ENCODE results near the gene SMIM14. TPM values are rescaled to one million over a fixed set of nuclear protein-coding genes. Genes with fewer than 3 reads are reported as not detected.
A peak's percentile ranks its signal among the peaks of the same experiment; 100 is the strongest.

Gene SMIM14
- total and polyA plus RNA-seq, 2 experiments from 2014 or later = 98.6 to 124 TPM

DNA sequence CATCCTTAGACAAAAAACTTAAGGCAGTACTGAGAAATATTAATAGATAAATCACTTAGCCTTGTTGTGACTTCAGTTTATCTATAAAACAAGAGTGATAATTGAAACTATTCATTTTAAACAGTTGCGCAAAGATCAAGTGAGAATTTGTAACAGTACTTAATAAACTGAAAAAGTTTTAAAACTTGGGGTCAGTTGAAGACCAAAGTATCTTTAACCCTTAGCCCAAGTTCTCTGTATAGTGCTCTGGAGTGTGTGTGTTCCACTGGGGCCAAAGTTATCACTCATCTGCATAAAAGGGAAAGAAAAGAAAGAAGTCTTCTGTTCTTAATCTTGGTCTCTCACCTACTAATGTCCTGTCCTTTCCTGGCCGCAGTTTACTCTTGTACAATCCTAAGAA lies 11.3 kb downstream of the SMIM14 start:
- TF ChIP-seq EZH2 (IDR thresholded peaks at IDR 0.05; ENCODE audit: borderline replicate concordance) (no peak), EZH2phosphoT487 (IDR thresholded peaks at IDR 0.05; ENCODE audit: low read depth, severe bottlenecking, unreplicated experiment) (no peak)
- TF ChIP-seq, protein P1, sequence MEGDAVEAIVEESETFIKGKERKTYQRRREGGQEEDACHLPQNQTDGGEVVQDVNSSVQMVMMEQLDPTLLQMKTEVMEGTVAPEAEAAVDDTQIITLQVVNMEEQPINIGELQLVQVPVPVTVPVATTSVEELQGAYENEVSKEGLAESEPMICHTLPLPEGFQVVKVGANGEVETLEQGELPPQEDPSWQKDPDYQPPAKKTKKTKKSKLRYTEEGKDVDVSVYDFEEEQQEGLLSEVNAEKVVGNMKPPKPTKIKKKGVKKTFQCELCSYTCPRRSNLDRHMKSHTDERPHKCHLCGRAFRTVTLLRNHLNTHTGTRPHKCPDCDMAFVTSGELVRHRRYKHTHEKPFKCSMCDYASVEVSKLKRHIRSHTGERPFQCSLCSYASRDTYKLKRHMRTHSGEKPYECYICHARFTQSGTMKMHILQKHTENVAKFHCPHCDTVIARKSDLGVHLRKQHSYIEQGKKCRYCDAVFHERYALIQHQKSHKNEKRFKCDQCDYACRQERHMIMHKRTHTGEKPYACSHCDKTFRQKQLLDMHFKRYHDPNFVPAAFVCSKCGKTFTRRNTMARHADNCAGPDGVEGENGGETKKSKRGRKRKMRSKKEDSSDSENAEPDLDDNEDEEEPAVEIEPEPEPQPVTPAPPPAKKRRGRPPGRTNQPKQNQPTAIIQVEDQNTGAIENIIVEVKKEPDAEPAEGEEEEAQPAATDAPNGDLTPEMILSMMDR (IDR thresholded peaks at IDR 0.05; ENCODE audit: poor library complexity) = no peak
- Histone ChIP-seq H3K4me3 (no peak overlapping the region), H3K9me2 (replicated peaks; ENCODE audit: insufficient read depth) (no peaks in the 10 kb centered on the region), H3K9me3 (ENCODE audit: low read depth) (no peaks in the 10 kb centered on the region), H3K27me3 (no peaks in the 10 kb centered on the region), H3K4me1 (ENCODE audit: insufficient read depth) (peaks cover 15% of the 10 kb centered on the region), H2AFZ (no peak overlapping the region), H3K27ac (peak overlapping the region; percentile 50), H3K79me2 (peaks cover 78% of the 10 kb centered on the region), H4K20me1 (ENCODE audit: insufficient read depth, poor library complexity, severe bottlenecking) (no peaks in the 10 kb centered on the region), H3K4me2 (peak overlapping the region; percentile 48), H3K36me3 (replicated peaks; ENCODE audit: insufficient read depth, low read depth) (no peaks in the 10 kb centered on the region)
- DNase-seq (ENCODE audit: low spot score) = no peak
- WGBS (ENCODE audit: low lambda C conversion rate, missing lambda C conversion rate) = 81% methylated on average over 2 of the region's 2 CpGs

GRCh38 chr4:39626913-39627312 lies 11.8 kb downstream of the SMIM14 start:
- Histone ChIP-seq H4K20me1 (ENCODE audit: insufficient read depth, poor library complexity, severe bottlenecking) (no peaks in the 10 kb centered on the region), H3K9me2 (replicated peaks; ENCODE audit: insufficient read depth) (no peaks in the 10 kb centered on the region), H3K4me2 (no peak overlapping the region), H3K27ac (peak overlapping the region; percentile 50), H3K27me3 (no peaks in the 10 kb centered on the region), H3K79me2 (peaks cover 73% of the 10 kb centered on the region), H3K9me3 (ENCODE audit: low read depth) (no peaks in the 10 kb centered on the region), H3K36me3 (replicated peaks; ENCODE audit: insufficient read depth, low read depth) (no peaks in the 10 kb centered on the region), H2AFZ (no peak overlapping the region), H3K4me3 (no peak overlapping the region), H3K4me1 (ENCODE audit: insufficient read depth) (peaks cover 19% of the 10 kb centered on the region)
- TF ChIP-seq EZH2phosphoT487 (IDR thresholded peaks at IDR 0.05; ENCODE audit: low read depth, severe bottlenecking, unreplicated experiment) (no peak), EZH2 (IDR thresholded peaks at IDR 0.05; ENCODE audit: borderline replicate concordance) (no peak)
- TF ChIP-seq, protein P1 (IDR thresholded peaks at IDR 0.05; ENCODE audit: poor library complexity) = no peak
- 100% methylated on average over 1 of the region's 1 CpG for WGBS (ENCODE audit: low lambda C conversion rate, missing lambda C conversion rate)
- no peak for DNase-seq (ENCODE audit: low spot score)

GRCh38 chr4:39626261-39626660 lies 12.4 kb downstream of the SMIM14 start:
- peaks cover 23% of the 10 kb centered on the region for H3K4me1 ChIP-seq (ENCODE audit: insufficient read depth)
- H3K27me3 ChIP-seq = no peaks in the 10 kb centered on the region
- peaks cover 69% of the 10 kb centered on the region for H3K79me2 ChIP-seq
- H3K9me3 ChIP-seq (ENCODE audit: low read depth) = no peaks in the 10 kb centered on the region
- 86% methylated on average over 2 of the region's 2 CpGs for WGBS (ENCODE audit: low lambda C conversion rate, missing lambda C conversion rate)
- H3K27ac ChIP-seq = no peak overlapping the region
- H3K4me3 ChIP-seq = no peak overlapping the region
- no peaks in the 10 kb centered on the region for H4K20me1 ChIP-seq (ENCODE audit: insufficient read depth, poor library complexity, severe bottlenecking)
- DNase-seq (ENCODE audit: low spot score) = no peak
- H2AFZ ChIP-seq = no peak overlapping the region
- TF ChIP-seq EZH2phosphoT487 (IDR thresholded peaks at IDR 0.05; ENCODE audit: low read depth, severe bottlenecking, unreplicated experiment) = no peak
- TF ChIP-seq, protein P1 (IDR thresholded peaks at IDR 0.05; ENCODE audit: poor library complexity) = no peak
- TF ChIP-seq EZH2 (IDR thresholded peaks at IDR 0.05; ENCODE audit: borderline replicate concordance) = no peak
- H3K4me2 ChIP-seq = no peak overlapping the region
- H3K36me3 ChIP-seq (replicated peaks; ENCODE audit: insufficient read depth, low read depth) = no peaks in the 10 kb centered on the region
- H3K9me2 ChIP-seq (replicated peaks; ENCODE audit: insufficient read depth) = no peaks in the 10 kb centered on the region

DNA sequence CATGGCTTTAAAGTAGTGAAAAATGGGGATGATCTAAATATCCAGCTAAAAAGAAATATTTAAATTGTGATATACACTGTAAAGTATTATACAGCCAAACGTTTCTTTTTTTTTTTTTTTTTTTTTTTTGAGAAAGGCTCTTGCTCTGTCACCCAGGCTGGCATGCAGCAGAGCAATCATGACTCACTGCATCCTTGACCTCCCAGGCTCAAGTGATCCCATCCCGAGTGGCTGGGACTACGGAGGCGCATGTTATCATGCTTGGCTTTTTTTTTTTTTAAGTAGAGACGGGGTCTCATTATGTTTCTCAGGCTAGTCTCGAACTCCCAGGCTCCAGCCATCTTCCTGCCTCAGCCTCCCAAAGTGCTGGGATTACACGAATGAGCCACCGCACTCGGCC lies 17.1 kb downstream of the SMIM14 start:
- Histone ChIP-seq H3K4me2 (no peak overlapping the region), H3K27ac (peak overlapping the region; percentile 63), H3K9me3 (ENCODE audit: low read depth) (no peaks in the 10 kb centered on the region), H3K9me2 (replicated peaks; ENCODE audit: insufficient read depth) (no peaks in the 10 kb centered on the region), H3K4me3 (no peak overlapping the region), H3K27me3 (no peaks in the 10 kb centered on the region), H4K20me1 (ENCODE audit: insufficient read depth, poor library complexity, severe bottlenecking) (no peaks in the 10 kb centered on the region), H3K79me2 (peaks cover 55% of the 10 kb centered on the region), H3K4me1 (ENCODE audit: insufficient read depth) (peaks cover 24% of the 10 kb centered on the region), H3K36me3 (replicated peaks; ENCODE audit: insufficient read depth, low read depth) (no peaks in the 10 kb centered on the region), H2AFZ (no peak overlapping the region)
- 49% methylated on average over 9 of the region's 9 CpGs for WGBS (ENCODE audit: low lambda C conversion rate, missing lambda C conversion rate)
- TF ChIP-seq, protein P1 (IDR thresholded peaks at IDR 0.05; ENCODE audit: poor library complexity) = no peak
- no peak for TF ChIP-seq EZH2 (IDR thresholded peaks at IDR 0.05; ENCODE audit: borderline replicate concordance)
- TF ChIP-seq EZH2phosphoT487 (IDR thresholded peaks at IDR 0.05; ENCODE audit: low read depth, severe bottlenecking, unreplicated experiment) = no peak
- DNase-seq (ENCODE audit: low spot score) = peak; percentile 52

Data from hepatocyte (in vitro differentiated cells).